Skeletal muscle tissue (tissue), 4 donors: ENCODE data around the gene ARID1B. TPM values are rescaled to one million over a fixed set of nuclear protein-coding genes. Genes with fewer than 3 reads are reported as not detected.
A peak's percentile ranks its signal among the peaks of the same experiment; 100 is the strongest.
"Not testable (repeated sequence)": the region's sequence is repeated elsewhere in the genome, so short reads cannot be mapped to it uniquely, and the experiment has no call there.

Source experiments
- H3K27ac ChIP-seq: one replicate; pipeline ENCODE4 v1.7.0; 2013; ENCODE audit warnings: mild to moderate bottlenecking, low read depth, low read length, inconsistent platforms
- H3K27me3 ChIP-seq, 3 donors: one replicate each; pipeline ENCODE4 v1.7.0; 2013; ENCODE audit warnings: low read length in 3 of 3; ENCODE audit not compliant: control insufficient read depth in 3 of 3, insufficient read depth in 3 of 3
- H3K36me3 ChIP-seq, 3 donors: one replicate each; pipeline ENCODE4 v1.7.0; 2013; ENCODE audit warnings: low read length in 3 of 3; ENCODE audit not compliant: control insufficient read depth in 3 of 3, insufficient read depth in 3 of 3
- H3K4me1 ChIP-seq, 3 donors: one replicate each; pipeline ENCODE4 v1.7.0; 2013; ENCODE audit warnings: low read length in 3 of 3, mild to moderate bottlenecking in 3 of 3; ENCODE audit not compliant: control insufficient read depth in 3 of 3, insufficient read depth in 3 of 3
- H3K4me3 ChIP-seq, 3 donors: one replicate each; pipeline ENCODE4 v1.7.0; 2013; ENCODE audit warnings: low read length in 3 of 3
- H3K9ac ChIP-seq, 3 donors: one replicate each; pipeline ENCODE4 v1.7.0; 2013; ENCODE audit warnings: low read length in 3 of 3, mild to moderate bottlenecking in 3 of 3, moderate library complexity in 2 of 3, low read depth in 1 of 3
- H3K9me3 ChIP-seq, 3 donors: one replicate each; pipeline ENCODE4 v1.7.0; 2013; ENCODE audit warnings: low read length in 3 of 3; ENCODE audit not compliant: control insufficient read depth in 3 of 3
- total RNA-seq: library from RNA; depleted of rRNA; stranded (reverse); fragments of >200 nt; gene quantifications from one replicate; pipeline ENCODE4 v1.2.3, GENCODE V29; 2014
- donor health status: Osteomylitis.

The ARID1B gene
- total RNA-seq, 1 donor from 2014 or later = 73.6 TPM

- Histone ChIP-seq H3K4me3 (peak overlapping the region in 1 of 3 donors; percentile 30), H3K4me1 (peaks cover 11 to 24% (median 16%) of the 10 kb centered on the region in 3 donors), H3K9me3 (no peaks in the 10 kb centered on the region), H3K27me3 (no peaks in the 10 kb centered on the region), H3K36me3 (no peaks in the 10 kb centered on the region), H3K9ac (peak overlapping the region in 2 of 3 donors; percentile 7 to 61), H3K27ac (peak overlapping the region; percentile 32)
Observed at GRCh38 chr6:156933201-156934068, 156.3 kb downstream of the ARID1B start.

DNA sequence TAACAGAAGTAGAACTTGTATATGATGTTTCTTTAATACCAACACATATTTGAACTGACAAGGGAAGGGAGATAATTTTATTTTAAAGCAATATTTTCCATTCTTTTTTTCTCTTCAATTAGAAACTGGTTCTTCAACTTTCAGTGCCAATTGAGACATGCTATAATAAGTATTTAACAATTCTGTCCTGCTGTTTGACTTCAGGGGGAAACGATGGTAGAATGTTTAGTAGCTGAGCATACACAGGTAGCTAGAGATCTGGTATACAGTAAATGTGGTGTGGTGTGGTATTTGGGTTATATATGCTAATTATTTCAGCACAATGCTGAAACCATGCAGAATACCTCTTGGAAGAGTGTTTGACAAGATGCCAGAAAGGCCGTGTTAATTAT, 156.9 kb downstream of the ARID1B start:
- H3K9ac ChIP-seq = no peak overlapping the region
- no peaks in the 10 kb centered on the region for H3K36me3 ChIP-seq
- peaks cover 14 to 30% (median 16%) of the 10 kb centered on the region in 3 donors for H3K4me1 ChIP-seq
- H3K27me3 ChIP-seq = no peaks in the 10 kb centered on the region
- peak overlapping the region; percentile 32 for H3K27ac ChIP-seq
- H3K4me3 ChIP-seq = no peak overlapping the region
- no peaks in the 10 kb centered on the region for H3K9me3 ChIP-seq

- Histone ChIP-seq H3K4me1 (peaks cover 16 to 31% (median 17%) of the 10 kb centered on the region in 3 donors), H3K27me3 (no peaks in the 10 kb centered on the region), H3K9me3 (no peaks in the 10 kb centered on the region), H3K4me3 (no peak overlapping the region), H3K27ac (no peak overlapping the region), H3K9ac (no peak overlapping the region), H3K36me3 (no peaks in the 10 kb centered on the region)
Observed at GRCh38 chr6:156935000-156935399, 157.8 kb downstream of the ARID1B start.

DNA sequence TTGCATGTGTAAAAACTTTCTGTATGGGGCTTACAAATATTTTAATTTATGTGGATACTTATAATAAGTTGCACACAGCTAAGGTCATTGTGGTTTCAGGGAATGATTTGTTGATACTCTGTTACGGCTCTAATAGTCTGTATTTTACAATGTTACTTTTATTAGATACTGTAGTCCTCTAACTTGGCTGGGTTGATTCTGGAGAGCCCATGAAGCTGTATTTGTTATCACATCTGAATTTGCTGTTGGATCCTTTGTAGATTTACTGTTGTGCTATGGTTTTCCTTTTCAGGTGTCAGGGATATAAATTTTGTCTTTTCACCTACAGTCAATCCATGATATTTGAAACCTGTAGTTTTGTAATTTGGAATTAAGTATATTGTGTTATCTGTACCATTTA, 161.0 kb downstream of the ARID1B start:
- Histone ChIP-seq H3K4me1 (peaks cover 22 to 37% (median 30%) of the 10 kb centered on the region in 3 donors), H3K27ac (no peak overlapping the region), H3K9ac (no peak overlapping the region), H3K36me3 (no peaks in the 10 kb centered on the region), H3K9me3 (no peaks in the 10 kb centered on the region), H3K4me3 (no peak overlapping the region), H3K27me3 (no peaks in the 10 kb centered on the region)

DNA sequence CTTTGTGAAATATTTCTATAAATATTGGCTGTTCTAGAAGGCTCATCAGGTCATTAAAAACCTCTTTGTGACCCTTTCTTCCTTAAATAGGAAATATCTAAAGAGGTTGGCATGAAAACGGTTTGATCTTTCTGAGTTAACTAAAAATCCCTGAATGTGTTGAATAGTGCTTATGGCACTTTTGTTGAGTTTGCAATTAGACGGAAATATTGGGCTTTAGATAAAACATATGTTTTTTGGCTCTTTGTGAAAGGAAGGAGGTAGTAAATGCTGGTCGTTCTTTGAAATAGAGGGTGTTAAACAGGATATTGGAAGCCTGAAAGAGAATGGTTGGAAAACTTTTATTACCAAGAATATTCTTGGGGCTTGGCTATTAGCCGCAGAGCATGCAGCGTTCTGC, 163.0 kb downstream of the ARID1B start:
- no peaks in the 10 kb centered on the region for H3K9me3 ChIP-seq
- H3K36me3 ChIP-seq = no peaks in the 10 kb centered on the region
- no peak overlapping the region for H3K4me3 ChIP-seq
- peaks cover 16 to 29% (median 22%) of the 10 kb centered on the region in 3 donors for H3K4me1 ChIP-seq
- H3K27me3 ChIP-seq = no peaks in the 10 kb centered on the region
- no peak overlapping the region for H3K27ac ChIP-seq
- no peak overlapping the region for H3K9ac ChIP-seq

DNA sequence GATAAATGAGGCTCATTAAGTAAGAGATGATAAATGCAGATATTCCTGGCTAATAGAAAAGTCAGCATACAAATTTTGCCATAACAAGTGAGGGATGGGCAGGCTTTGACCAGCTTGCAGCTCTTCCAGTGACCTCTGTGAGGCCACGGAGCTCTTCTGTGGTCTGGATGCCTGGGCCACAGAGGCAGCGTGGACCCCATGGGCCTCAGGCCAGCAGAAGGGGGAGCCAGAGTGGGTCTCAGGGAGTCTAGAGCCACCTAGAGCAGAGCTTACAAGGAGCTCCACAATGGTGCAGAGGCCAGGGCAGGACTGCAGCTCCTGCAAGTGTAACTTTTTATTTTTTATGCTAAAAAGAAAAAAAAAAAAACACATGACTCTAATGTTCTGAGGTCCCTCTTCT, 165.1 kb downstream of the ARID1B start:
- H3K27ac ChIP-seq = no peak overlapping the region
- H3K36me3 ChIP-seq = no peaks in the 10 kb centered on the region
- H3K4me3 ChIP-seq = no peak overlapping the region
- H3K4me1 ChIP-seq = peaks cover 17 to 31% (median 25%) of the 10 kb centered on the region in 3 donors
- H3K27me3 ChIP-seq = no peaks in the 10 kb centered on the region
- no peaks in the 10 kb centered on the region for H3K9me3 ChIP-seq
- no peak overlapping the region for H3K9ac ChIP-seq

- no peaks in the 10 kb centered on the region for H3K27me3 ChIP-seq
- H3K9ac ChIP-seq = no peak overlapping the region
- H3K4me3 ChIP-seq = no peak overlapping the region
- H3K27ac ChIP-seq = no peak overlapping the region
- no peaks in the 10 kb centered on the region for H3K9me3 ChIP-seq
- peaks cover 20 to 31% (median 25%) of the 10 kb centered on the region in 3 donors for H3K4me1 ChIP-seq
- H3K36me3 ChIP-seq = no peaks in the 10 kb centered on the region
Observed at GRCh38 chr6:156943166-156943565, 166.0 kb downstream of the ARID1B start.

GRCh38 chr6:156943816-156944215, 166.6 kb downstream of the ARID1B start:
- Histone ChIP-seq H3K4me3 (no peak overlapping the region), H3K9ac (no peak overlapping the region), H3K27ac (no peak overlapping the region), H3K9me3 (no peaks in the 10 kb centered on the region), H3K4me1 (peaks cover 21 to 27% (median 24%) of the 10 kb centered on the region in 3 donors), H3K36me3 (no peaks in the 10 kb centered on the region), H3K27me3 (no peaks in the 10 kb centered on the region)

GRCh38 chr6:156944412-156944811, 167.2 kb downstream of the ARID1B start:
- Histone ChIP-seq H3K9ac (no peak overlapping the region), H3K27me3 (no peaks in the 10 kb centered on the region), H3K36me3 (no peaks in the 10 kb centered on the region), H3K4me3 (no peak overlapping the region), H3K4me1 (peaks cover 23 to 29% (median 27%) of the 10 kb centered on the region in 3 donors), H3K27ac (no peak overlapping the region), H3K9me3 (no peaks in the 10 kb centered on the region)

GRCh38 chr6:156945789-156946172, 168.6 kb downstream of the ARID1B start:
- H3K27me3 ChIP-seq, H3K27ac ChIP-seq, H3K4me3 ChIP-seq, H3K36me3 ChIP-seq, H3K9ac ChIP-seq, H3K9me3 ChIP-seq: not testable (repeated sequence)
- H3K4me1 ChIP-seq = peaks cover 20 to 34% (median 25%) of the 10 kb centered on the region in 3 donors
